HEK293T (cell line): Measurements from ENCODE around the gene FUCA2.
A peak's percentile ranks its signal among the peaks of the same experiment; 100 is the strongest.

Experiments
- CTCF ChIA-PET: fragments of 350-600 bp; formaldehyde crosslinking; extraction: SDS; loops from one replicate; lab custom pipeline; 2021; ENCODE audit warnings: antibody characterized with exemption, inconsistent platforms; lab: Yijun Ruan, JAX
- POLR2A ChIA-PET: fragments of 350-600 bp; formaldehyde crosslinking; extraction: SDS; loops from one replicate; lab custom pipeline; 2020; ENCODE audit warnings: antibody characterized with exemption, inconsistent platforms; lab: Yijun Ruan, JAX
- DNase-seq: peaks from one replicate; pipeline ENCODE4 v3.0.0; 2012; ENCODE audit warnings: mixed read lengths; ENCODE audit errors: extremely low spot score
- ARNT ChIP-seq: fragments of 450-650 bp; IDR thresholded peaks from 2 replicates; pipeline ENCODE4 v1.6.1; 2017; ENCODE audit warnings: mild to moderate bottlenecking
- BHLHE40 ChIP-seq: fragments of 450-650 bp; IDR thresholded peaks from 2 replicates; pipeline ENCODE4 v1.6.1; 2016; ENCODE audit warnings: mild to moderate bottlenecking, moderate library complexity, borderline replicate concordance
- CTBP1 ChIP-seq: fragments of 450-650 bp; IDR thresholded peaks from 2 replicates; pipeline ENCODE4 v1.6.1; 2016; ENCODE audit warnings: borderline replicate concordance
- ELF4 ChIP-seq: fragments of 450-650 bp; IDR thresholded peaks from 2 replicates; pipeline ENCODE4 v1.6.1; 2017; ENCODE audit warnings: antibody characterized with exemption
- FOXA1 ChIP-seq: fragments of 450-650 bp; IDR thresholded peaks from 2 replicates; pipeline ENCODE4 v1.6.1; 2016; ENCODE audit warnings: mild to moderate bottlenecking
- FOXK2 ChIP-seq: fragments of 450-650 bp; IDR thresholded peaks from 2 replicates; pipeline ENCODE4 v1.6.1; 2016; ENCODE audit warnings: mild to moderate bottlenecking
- FOXM1 ChIP-seq: fragments of 450-650 bp; IDR thresholded peaks from 2 replicates; pipeline ENCODE4 v1.6.1; 2017; ENCODE audit warnings: mild to moderate bottlenecking, borderline replicate concordance
- HDGF ChIP-seq: fragments of 450-650 bp; IDR thresholded peaks from 2 replicates; pipeline ENCODE4 v1.6.1; 2017; ENCODE audit warnings: antibody characterized with exemption, borderline replicate concordance
- L3MBTL2 ChIP-seq: fragments of 450-650 bp; conservative IDR thresholded peaks from 2 replicates; pipeline ENCODE4 v1.6.1; 2016; ENCODE audit warnings: mild to moderate bottlenecking
- LEF1 ChIP-seq: fragments of 450-650 bp; IDR thresholded peaks from 2 replicates; pipeline ENCODE4 v1.6.1; 2017; ENCODE audit warnings: mild to moderate bottlenecking, borderline replicate concordance
- NFRKB ChIP-seq: fragments of 450-650 bp; IDR thresholded peaks from 2 replicates; pipeline ENCODE4 v1.6.1; 2016; ENCODE audit warnings: mild to moderate bottlenecking, moderate library complexity
- SP1 ChIP-seq: fragments of 450-650 bp; IDR thresholded peaks from 2 replicates; pipeline ENCODE4 v1.6.1; 2017
- SUZ12 ChIP-seq: fragments of 450-650 bp; IDR thresholded peaks from 2 replicates; pipeline ENCODE4 v1.6.1; 2016; ENCODE audit warnings: mild to moderate bottlenecking
- TARDBP ChIP-seq: fragments of 450-650 bp; IDR thresholded peaks from 2 replicates; pipeline ENCODE4 v1.6.1; 2016
- ZNF384 ChIP-seq: fragments of 450-650 bp; IDR thresholded peaks from 2 replicates; pipeline ENCODE4 v1.6.1; 2016
- TF ChIP-seq, protein P1 (sequence below): fragments of 450-650 bp; IDR thresholded peaks from 2 replicates; pipeline ENCODE4 v1.6.1; 2016

The FUCA2 gene

DNA sequence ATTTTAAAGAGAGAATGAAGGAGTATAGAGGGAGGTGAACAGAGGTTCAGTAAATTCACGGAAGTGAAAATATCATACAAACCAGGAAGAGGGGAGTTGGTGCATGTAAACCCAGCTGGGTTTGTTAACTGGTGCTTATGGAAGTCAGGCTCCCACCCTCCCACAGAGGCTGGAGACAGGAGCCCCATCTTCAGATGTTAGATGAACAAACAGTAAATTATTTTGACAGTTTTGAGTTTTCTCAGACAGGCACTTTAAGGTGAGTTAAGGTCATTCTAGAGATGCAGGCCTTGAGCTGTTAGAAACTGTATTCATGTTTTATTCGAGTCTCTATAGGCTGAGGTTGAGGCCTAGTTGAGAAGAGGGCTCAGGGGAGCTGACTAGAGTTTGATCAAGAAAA, 41.8 kb upstream of the FUCA2 start:
- TF ChIP-seq HDGF (no peak), TARDBP (no peak), BHLHE40 (no peak), ELF4 (no peak), L3MBTL2 (no peak), LEF1 (no peak), NFRKB (no peak), CTBP1 (no peak), SUZ12 (no peak), ARNT (no peak), FOXA1 (no peak), FOXM1 (no peak), FOXK2 (no peak), ZNF384 (no peak)
- TF ChIP-seq, protein P1, sequence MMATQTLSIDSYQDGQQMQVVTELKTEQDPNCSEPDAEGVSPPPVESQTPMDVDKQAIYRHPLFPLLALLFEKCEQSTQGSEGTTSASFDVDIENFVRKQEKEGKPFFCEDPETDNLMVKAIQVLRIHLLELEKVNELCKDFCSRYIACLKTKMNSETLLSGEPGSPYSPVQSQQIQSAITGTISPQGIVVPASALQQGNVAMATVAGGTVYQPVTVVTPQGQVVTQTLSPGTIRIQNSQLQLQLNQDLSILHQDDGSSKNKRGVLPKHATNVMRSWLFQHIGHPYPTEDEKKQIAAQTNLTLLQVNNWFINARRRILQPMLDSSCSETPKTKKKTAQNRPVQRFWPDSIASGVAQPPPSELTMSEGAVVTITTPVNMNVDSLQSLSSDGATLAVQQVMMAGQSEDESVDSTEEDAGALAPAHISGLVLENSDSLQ = no peak
- ChIA-PET POLR2A (no interaction called here), CTCF (no interaction called here)
- DNase-seq = no peak

DNA sequence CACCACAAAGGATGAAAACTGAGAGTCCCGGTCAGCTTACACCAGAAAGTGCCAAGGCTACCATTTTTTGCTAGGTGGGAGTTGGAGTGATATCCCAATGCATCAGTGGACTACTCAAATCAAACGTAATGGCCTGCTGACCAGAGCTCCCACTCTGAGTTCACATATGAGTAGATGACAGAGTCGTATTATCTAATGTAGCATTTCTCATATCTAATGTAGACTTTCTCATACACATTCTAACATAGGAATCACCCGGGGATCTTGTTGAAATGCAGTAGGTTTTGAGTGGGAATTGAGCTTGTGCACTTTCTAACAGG, 38.4 kb upstream of the FUCA2 start:
- TF ChIP-seq ELF4 = no peak
- no peak for TF ChIP-seq ARNT
- no peak for TF ChIP-seq LEF1
- no peak for TF ChIP-seq ZNF384
- TF ChIP-seq BHLHE40 = no peak
- no peak for TF ChIP-seq L3MBTL2
- no peak for TF ChIP-seq NFRKB
- no peak for TF ChIP-seq SP1
- no peak for TF ChIP-seq FOXM1
- no peak for TF ChIP-seq HDGF
- TF ChIP-seq, protein P1 = no peak
- TF ChIP-seq SUZ12 = no peak
- TF ChIP-seq FOXA1 = no peak
- no peak for TF ChIP-seq FOXK2
- TF ChIP-seq CTBP1 = no peak
- no peak for TF ChIP-seq TARDBP

DNA sequence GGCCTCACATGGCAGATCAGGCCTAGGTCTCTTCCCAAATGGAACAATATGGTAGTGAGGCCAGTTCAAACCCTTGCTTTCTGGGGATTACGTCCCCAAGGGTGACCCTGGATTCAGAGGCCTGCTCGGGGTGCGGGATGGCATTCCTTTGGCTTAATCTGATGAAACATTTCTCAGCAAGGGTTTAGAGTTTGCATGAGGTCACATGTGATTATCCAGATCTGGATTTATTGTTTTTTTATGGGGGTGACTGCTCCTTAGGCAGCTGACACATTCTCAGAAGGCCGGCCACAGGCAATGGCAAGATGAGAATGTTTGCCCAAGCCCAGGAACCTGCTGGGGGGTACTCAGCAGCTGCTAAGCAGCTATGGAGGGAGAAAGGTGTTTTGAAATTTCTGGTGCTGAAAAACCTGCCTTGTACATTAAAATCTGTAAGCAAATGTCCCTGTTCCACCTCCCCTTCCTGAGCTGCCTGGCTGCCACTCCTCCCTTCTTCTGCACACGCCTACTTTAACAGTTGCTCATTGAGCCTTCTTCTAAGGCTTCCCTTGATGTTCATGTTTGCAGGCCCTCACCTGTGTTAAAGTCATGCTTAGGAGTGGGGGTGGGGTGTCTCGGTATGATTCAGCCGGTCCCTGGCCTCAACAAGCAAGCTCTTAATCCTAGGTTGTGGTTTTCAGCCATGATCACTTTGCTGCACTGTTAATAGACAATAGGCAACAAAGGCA, 37.9 kb upstream of the FUCA2 start:
- DNase-seq = no peak
- ChIA-PET CTCF (no interaction called here), POLR2A (no interaction called here)
- TF ChIP-seq FOXA1 (no peak), SUZ12 (no peak), CTBP1 (no peak), ZNF384 (no peak), LEF1 (no peak), L3MBTL2 (no peak), FOXK2 (no peak), HDGF (no peak), TARDBP (no peak), NFRKB (no peak)

More for the DNA sequence above, 38.4 kb upstream of the FUCA2 start:
- CTCF ChIA-PET = interaction anchor here (0.9 kb wide), 1 partner anchor 12 kb away, joined by 3 read pairs; no protein-coding TSS in a partner anchor
- POLR2A ChIA-PET = no interaction called here
- no peak for DNase-seq

DNA sequence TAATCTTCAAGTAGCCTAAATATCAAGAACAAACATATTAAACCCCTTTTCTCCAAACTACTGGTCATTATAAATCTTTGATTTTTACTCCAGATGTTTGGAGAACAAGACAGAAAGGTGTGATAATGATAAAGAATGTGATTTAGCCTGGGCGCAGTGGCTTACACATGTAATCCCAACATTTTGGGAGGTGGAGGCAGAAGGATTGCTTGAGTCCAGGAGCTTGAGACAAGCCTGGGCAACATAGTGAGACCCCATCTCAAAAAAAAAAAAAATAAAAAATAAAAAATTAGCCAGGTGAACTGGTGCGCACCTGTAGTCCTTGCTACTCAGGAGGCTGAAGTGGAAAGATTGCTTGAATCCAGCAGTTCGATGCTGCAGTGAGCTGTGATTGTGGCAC, 35.1 kb upstream of the FUCA2 start:
- CTCF ChIA-PET = no interaction called here
- no peak for DNase-seq
- TF ChIP-seq ARNT (no peak), TARDBP (no peak), FOXA1 (no peak)
- POLR2A ChIA-PET = no interaction called here

DNA sequence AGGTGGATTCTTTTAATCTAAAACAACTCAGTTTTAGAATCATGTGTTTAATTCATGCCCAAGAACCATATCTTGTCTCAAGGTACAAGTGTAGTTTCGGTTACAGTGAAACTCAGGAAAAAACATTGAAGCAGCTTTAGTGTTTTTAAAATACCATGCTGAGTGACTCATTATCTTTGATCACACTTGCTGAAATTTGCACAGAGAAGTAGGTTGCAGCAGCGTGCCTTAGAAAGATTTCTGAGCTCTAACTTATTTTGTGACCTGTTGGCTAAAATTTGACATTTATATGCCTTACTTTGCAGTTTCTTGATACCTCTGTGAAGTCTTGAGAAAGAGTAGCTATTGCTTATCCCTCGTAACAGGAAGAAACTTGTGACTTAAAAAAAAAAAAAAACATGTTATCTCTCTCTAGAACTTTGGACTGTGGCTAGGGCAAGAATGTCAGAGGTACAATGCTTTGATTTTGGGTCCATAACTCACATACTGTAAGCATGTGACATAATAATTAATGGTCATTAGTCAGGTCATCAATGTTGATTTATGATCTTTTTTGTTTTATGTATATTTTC, 34.5 kb upstream of the FUCA2 start:
- ChIA-PET POLR2A (no interaction called here), CTCF (no interaction called here)
- no peak for DNase-seq
- TF ChIP-seq, protein P1 = peak; percentile 76
- TF ChIP-seq TARDBP = no peak

GRCh38 chr6:143545165-143545564, 33.6 kb upstream of the FUCA2 start:
- ChIA-PET POLR2A (no interaction called here), CTCF (interaction anchor here (0.5 kb wide), 1 partner anchor 1379 kb away, joined by 5 read pairs; no protein-coding TSS in a partner anchor)
- no peak for TF ChIP-seq BHLHE40
- no peak for TF ChIP-seq FOXK2
- TF ChIP-seq FOXA1 = no peak
- no peak for DNase-seq
